ENCODE data around the gene SLC16A1.
"Not testable (repeated sequence)": the region's sequence is repeated elsewhere in the genome, so short reads cannot be mapped to it uniquely, and the experiment has no call there.

Gene SLC16A1

GRCh38 chr1:112998592-112999235, 42.7 kb upstream of the SLC16A1 start:
- no peaks in the 10 kb centered on the region for H4K20me1 ChIP-seq (ENCODE audit: insufficient read depth, low read length)
- H3K4me3 ChIP-seq (ENCODE audit: low read length), result no peak overlapping the region
- TF ChIP-seq EZH2phosphoT487 (IDR thresholded peaks at IDR 0.05; ENCODE audit: low read depth), result no peak
- no peak for TF ChIP-seq CTCF (IDR thresholded peaks at IDR 0.05; ENCODE audit: low read depth, low read length)
- H3K4me2 ChIP-seq (ENCODE audit: low read length), result no peak overlapping the region
- no peaks in the 10 kb centered on the region for H3K9me3 ChIP-seq (ENCODE audit: insufficient read depth, low read length)
- H3K36me3 ChIP-seq (replicated peaks; ENCODE audit: low read depth, low read length), result no peaks in the 10 kb centered on the region
- no peak overlapping the region for H2AFZ ChIP-seq (ENCODE audit: low read depth, low read length)
- no peaks in the 10 kb centered on the region for H3K4me1 ChIP-seq (ENCODE audit: low read length)
- H3K79me2 ChIP-seq (ENCODE audit: low read length), result no peaks in the 10 kb centered on the region
- no peaks in the 10 kb centered on the region for H3K27me3 ChIP-seq (ENCODE audit: low read depth, low read length)
- no peak overlapping the region for H3K27ac ChIP-seq (ENCODE audit: low read length)
- H3K9ac ChIP-seq (ENCODE audit: low read length), result no peak overlapping the region

- no peak overlapping the region for H3K27ac ChIP-seq (ENCODE audit: low read length)
- H3K79me2 ChIP-seq (ENCODE audit: low read length), result no peaks in the 10 kb centered on the region
- H3K4me3 ChIP-seq (ENCODE audit: low read length), result no peak overlapping the region
- no peaks in the 10 kb centered on the region for H4K20me1 ChIP-seq (ENCODE audit: insufficient read depth, low read length)
- H3K4me1 ChIP-seq (ENCODE audit: low read length), result no peaks in the 10 kb centered on the region
- H3K36me3 ChIP-seq (replicated peaks; ENCODE audit: low read depth, low read length), result no peaks in the 10 kb centered on the region
- H3K9me3 ChIP-seq (ENCODE audit: insufficient read depth, low read length), result no peaks in the 10 kb centered on the region
- no peak overlapping the region for H3K9ac ChIP-seq (ENCODE audit: low read length)
- H2AFZ ChIP-seq (ENCODE audit: low read depth, low read length), result no peak overlapping the region
- H3K4me2 ChIP-seq (ENCODE audit: low read length), result no peak overlapping the region
- no peaks in the 10 kb centered on the region for H3K27me3 ChIP-seq (ENCODE audit: low read depth, low read length)
- TF ChIP-seq EZH2phosphoT487 (IDR thresholded peaks at IDR 0.05; ENCODE audit: low read depth) (no peak), CTCF (IDR thresholded peaks at IDR 0.05; ENCODE audit: low read depth, low read length) (no peak)
Observed at GRCh38 chr1:112997781-112998180, 41.8 kb upstream of the SLC16A1 start.

GRCh38 chr1:112995890-112996289, 39.9 kb upstream of the SLC16A1 start:
- Histone ChIP-seq H4K20me1 (ENCODE audit: insufficient read depth, low read length) (no peaks in the 10 kb centered on the region), H3K36me3 (replicated peaks; ENCODE audit: low read depth, low read length) (no peaks in the 10 kb centered on the region), H3K27ac (ENCODE audit: low read length) (no peak overlapping the region), H2AFZ (ENCODE audit: low read depth, low read length) (no peak overlapping the region), H3K9ac (ENCODE audit: low read length) (no peak overlapping the region), H3K79me2 (ENCODE audit: low read length) (no peaks in the 10 kb centered on the region), H3K4me3 (ENCODE audit: low read length) (no peak overlapping the region), H3K9me3 (ENCODE audit: insufficient read depth, low read length) (no peaks in the 10 kb centered on the region), H3K4me2 (ENCODE audit: low read length) (no peak overlapping the region), H3K27me3 (ENCODE audit: low read depth, low read length) (no peaks in the 10 kb centered on the region), H3K4me1 (ENCODE audit: low read length) (no peaks in the 10 kb centered on the region)
- TF ChIP-seq CTCF (IDR thresholded peaks at IDR 0.05; ENCODE audit: low read depth, low read length), result no peak
- TF ChIP-seq EZH2phosphoT487 (IDR thresholded peaks at IDR 0.05; ENCODE audit: low read depth), result no peak

- not testable (repeated sequence) for H3K4me3 ChIP-seq (ENCODE audit: low read length); H3K27me3 ChIP-seq (ENCODE audit: low read depth, low read length); H3K9ac ChIP-seq (ENCODE audit: low read length); H4K20me1 ChIP-seq (ENCODE audit: insufficient read depth, low read length); H3K79me2 ChIP-seq (ENCODE audit: low read length); H2AFZ ChIP-seq (ENCODE audit: low read depth, low read length); H3K9me3 ChIP-seq (ENCODE audit: insufficient read depth, low read length); H3K27ac ChIP-seq (ENCODE audit: low read length); H3K36me3 ChIP-seq (replicated peaks; ENCODE audit: low read depth, low read length); H3K4me1 ChIP-seq (ENCODE audit: low read length); H3K4me2 ChIP-seq (ENCODE audit: low read length)
Observed at GRCh38 chr1:112995021-112995420, 39.0 kb upstream of the SLC16A1 start.
